HCEC 1CT (cell line): ENCODE measurements around the gene RTN3.
"Not testable (repeated sequence)": the region's sequence is repeated elsewhere in the genome, so short reads cannot be mapped to it uniquely, and the experiment has no call there.

Experiments used
- DNase-seq: peaks from one replicate; pipeline ENCODE4 v3.0.0-alpha.2; 2017

The RTN3 gene

DNA sequence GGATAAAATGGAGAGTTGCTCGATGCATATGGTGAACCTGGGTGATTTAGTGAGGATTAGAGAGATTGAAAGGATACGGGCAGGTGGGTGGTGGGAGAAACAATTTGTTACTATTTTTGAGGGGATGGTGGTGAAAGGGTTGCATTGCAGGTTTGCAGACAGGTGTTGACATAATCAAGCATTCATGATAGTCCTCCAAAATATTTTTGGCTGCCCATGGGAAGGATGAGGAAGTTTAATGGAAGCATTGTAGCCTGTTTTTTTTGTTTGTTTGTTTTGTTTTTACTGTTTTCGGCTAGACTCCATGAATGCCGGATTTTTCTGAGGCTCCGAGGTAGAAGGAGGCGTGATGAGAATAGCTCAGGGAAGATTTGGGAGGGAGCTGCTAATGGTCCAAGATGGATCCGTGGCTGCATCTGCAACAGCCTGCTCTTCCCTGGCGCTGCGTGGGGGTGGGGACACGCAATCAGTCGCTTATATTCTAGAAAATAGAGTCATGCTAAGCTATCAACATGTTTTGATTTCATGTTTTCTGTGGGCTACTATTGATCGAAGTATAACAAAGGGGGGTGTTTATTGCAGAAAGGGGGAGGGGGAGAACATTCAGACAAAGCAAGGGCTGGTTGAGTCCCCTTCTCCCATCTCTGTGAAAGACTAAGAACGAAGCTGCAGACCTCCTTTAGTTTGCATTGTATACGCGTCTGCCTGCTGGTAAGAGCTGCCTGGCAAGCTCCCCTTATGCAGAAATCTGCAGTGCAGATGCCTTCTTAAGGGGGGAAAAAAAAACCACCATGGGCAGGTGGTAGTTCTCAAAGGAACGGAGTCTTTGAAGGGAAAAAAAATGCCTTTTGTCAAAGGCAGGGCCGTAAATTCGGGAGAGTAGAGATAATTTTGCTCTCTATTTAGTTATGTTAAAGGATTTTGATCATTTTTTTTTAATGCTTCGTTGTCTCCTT, 1.0 kb downstream of the RTN3 start:
- DNase-seq: peak; percentile 30

DNA sequence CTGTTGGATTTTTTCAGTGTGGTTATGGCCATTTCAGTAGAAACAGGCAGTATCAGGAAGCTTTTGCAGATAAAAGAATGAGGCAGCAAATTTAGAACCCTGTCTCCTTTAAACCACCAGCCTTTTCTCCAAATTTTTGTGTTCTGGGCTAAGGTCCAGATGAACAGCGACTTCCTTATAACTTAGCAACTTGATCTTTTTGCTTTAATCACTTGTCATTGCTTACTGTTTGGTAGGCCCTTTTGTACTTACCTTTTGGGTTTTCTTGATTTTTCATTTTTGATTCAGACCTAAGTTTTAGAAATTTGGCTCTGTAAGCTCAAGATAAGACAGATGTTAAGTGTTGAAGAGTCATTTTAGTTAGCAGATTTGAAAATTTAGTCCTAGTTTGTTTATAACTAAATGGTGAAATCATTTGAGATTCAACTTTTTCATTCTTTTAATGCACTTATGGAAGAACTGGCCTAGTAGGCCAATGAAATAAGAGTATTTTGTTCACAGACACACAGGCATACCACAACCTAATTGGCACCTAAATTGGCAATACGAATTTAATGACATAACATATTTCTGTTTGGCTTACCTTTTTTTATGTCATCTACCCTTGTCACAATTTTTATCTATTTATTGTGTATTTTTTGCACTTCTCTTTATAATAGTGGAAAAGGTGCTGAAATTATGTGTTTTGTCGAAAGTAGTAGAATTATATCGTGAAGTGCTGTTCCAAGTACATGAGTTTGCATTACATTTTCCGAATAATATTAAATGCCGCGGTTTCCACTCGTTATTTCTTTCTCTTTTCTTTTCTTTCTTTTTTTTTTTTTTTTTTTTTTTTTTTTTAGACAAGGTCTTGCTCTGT, 2.1 kb downstream of the RTN3 start:
- no peak for DNase-seq

DNA sequence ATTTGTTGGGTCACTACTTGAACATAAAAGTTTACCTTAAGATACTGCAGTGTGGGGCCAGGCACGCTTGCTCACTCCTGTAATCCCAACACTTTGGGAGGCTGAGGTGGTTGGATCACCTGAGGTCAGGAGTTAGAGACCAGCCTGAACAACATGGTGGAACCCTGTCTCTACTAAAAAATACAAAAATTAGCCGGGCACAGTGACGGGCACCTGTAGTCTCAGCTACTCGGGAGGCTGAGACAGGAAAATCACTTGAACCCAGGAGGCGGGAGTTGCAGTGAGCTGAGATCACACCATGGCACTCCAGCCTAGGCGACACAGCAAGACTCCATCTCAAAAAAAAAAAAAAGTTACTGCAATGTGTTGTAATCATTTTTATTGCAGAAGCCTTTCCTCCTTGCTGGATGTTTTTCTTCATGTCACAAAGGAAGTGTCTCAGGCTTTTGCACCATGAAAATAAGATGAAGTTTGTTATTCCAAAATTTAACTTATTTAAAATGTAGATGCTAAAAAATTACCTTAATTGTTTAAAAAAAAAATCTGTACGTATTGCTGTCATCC, 3.9 kb downstream of the RTN3 start:
- not testable (repeated sequence) for DNase-seq

DNA sequence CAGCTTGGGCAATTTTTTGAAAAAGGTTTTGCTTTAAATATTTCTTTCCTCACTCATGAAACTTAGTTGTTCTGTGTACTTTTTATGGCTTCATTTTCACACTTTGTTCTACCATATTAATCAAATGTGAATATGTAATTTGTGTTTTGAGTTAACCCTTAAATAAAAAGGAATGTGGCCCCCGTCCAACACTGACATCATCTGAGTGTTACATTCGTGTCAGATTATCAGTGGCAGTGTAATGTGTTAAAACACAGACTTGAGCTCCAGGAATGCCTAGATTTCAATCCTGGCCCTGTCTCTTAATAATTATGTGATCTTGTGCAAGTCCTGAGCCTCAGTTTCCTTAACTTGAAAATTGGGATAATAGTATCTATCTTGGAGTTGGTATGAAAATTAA, 5.6 kb downstream of the RTN3 start:
- no peak for DNase-seq

DNA sequence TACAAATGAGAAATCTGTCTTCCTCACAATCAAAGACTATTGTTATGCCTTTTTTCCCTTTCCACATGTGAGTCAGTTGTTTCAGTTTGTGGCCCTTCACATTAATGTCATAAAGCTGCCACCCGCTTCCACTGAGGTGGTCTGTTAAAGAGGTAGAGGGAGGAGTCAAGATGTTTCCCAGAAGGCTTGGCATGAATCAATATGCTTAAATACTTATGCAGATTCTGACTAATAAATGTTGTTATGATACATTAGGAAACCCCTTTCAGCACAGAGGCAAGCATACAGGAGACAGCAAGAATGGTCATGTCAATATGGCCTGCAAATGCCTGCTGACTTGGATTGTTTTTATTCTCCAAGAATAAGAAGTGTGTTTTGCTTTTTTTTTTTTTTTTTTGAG, 6.5 kb downstream of the RTN3 start:
- no peak for DNase-seq

DNA sequence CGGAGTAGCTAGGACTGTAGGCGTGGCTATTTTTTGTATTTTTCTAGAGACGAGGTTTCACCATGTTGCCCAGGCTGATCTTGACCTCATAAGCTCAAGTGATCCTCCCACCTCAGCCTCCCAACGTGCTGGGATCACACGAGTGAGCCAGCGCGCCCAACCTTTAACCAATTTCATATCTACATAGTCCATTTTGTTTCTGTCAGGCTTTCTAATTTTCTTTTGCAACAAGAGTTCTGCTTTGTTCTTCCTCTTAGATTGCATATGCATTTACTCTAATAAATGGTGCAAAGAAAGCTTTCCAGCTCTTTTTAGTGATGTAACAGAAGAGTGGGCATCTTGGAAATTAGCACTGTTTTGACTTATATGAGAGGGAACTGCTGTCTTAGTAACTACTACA, 13.3 kb downstream of the RTN3 start:
- DNase-seq: no peak

DNA sequence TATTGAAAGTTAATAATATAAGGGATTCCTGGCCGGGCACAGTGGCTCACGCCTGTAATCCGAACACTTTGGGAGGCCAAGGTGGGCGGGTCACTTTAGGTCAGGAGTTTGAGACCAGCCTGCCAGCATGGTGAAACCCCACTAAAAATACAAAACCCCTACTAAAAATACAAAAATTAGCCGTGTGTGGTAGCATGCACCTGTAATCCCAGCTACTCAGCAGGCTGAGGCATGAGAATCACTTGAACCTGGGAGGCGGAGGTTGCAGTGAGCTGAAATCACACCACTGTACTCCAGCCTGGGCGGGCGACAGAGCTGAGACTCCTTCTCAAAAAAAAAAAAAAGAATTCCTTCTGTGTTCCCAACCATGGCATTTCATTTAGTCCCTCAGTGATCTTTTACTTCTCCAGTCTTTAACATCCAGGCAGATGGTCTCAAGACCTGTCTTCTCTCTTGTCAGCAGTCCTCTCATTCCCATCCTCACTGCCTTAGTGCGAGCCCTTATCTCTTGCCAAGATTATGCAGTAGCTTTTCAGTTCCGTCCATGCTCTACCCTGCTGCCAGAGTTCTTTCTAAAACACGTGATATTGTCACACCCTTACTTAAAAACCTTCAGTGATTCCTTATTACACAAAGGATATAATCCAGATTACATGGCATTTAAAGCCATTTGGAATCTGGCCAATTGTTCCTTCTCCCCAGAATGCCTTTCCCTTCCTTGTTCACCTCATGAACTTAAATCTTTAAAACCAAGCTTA, 17.9 kb downstream of the RTN3 start:
- DNase-seq: no peak

DNA sequence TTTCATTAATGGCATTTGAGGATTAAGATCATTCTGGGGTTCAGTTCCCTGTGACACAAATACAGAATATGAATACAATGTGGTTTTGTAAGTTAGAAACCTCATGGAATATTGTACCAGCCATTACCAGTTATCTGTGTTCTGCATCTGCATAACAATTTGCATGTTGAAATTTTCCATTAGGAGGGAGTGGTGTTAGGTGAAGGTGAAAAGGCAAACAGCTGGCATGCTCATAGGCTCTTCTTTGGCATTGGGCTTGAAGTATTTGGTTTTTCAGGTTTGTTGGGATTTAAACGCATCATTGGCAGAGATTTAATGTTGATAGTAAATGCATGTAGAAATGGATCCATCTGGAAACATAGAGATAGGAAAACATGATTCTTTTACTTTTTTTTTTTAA, 18.6 kb downstream of the RTN3 start:
- DNase-seq: no peak

DNA sequence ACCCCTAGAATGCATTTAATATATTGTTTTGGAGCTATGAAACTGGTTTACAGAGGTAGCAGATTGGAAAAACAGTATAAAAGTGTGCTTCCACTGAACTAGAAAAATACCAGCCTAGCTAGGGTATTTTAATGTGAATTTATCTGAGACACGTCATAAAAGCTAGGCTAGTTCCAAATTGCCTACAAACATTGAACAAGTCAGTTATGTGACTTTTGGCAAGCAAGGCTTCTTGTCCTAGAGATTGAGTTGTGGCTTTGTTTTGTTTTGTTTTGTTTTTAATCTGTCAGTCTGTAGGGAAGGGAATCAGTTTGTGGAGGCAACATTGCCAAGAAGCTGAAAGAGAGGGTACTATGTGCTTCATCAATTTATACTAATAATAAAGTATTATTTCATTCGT, 24.2 kb downstream of the RTN3 start:
- DNase-seq: no peak

DNA sequence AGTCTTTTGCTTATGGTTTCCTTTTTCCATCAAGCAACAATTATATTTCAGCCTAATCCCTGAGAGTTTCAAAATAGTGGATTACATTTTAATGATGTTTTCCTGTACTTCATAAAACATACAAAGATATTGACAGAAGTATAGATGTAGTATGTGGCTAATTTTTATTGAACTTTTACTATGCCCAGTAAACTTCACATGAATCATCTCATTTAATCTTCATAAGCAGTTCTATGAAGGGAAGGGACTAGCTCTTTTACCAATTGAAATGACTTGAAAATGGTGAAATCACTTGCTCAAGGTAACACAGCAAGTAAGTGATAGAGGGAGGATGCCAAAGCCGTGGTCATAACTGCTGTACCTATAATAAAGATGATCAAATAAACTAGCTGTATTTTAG, 27.5 kb downstream of the RTN3 start:
- no peak for DNase-seq

DNA sequence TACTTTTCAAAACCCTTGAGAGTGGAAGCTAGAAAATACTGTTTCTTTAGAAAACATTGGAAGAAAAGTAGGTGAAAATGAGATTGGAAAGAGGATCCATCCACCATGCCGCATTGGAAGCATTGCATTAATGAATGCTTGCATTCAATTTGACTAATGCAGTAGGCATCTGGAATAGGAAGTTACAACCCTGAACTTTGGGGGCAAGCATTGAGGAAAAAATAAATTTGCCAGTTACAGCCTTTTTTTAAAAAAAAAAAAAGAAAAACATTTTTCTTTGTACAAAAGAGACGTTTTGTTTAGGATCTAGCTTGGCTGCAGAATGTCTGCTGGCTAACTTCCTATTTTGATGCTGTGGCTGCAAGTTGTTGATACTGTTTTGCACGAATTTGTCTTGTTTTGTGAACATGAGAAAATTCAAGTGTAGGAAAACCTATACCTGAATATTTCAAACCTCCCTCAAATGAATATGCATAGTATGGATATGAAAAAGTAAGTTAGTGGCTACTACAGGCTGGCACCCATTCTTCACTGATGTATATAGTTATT, 28.1 kb downstream of the RTN3 start:
- peak; percentile 3 for DNase-seq

DNA sequence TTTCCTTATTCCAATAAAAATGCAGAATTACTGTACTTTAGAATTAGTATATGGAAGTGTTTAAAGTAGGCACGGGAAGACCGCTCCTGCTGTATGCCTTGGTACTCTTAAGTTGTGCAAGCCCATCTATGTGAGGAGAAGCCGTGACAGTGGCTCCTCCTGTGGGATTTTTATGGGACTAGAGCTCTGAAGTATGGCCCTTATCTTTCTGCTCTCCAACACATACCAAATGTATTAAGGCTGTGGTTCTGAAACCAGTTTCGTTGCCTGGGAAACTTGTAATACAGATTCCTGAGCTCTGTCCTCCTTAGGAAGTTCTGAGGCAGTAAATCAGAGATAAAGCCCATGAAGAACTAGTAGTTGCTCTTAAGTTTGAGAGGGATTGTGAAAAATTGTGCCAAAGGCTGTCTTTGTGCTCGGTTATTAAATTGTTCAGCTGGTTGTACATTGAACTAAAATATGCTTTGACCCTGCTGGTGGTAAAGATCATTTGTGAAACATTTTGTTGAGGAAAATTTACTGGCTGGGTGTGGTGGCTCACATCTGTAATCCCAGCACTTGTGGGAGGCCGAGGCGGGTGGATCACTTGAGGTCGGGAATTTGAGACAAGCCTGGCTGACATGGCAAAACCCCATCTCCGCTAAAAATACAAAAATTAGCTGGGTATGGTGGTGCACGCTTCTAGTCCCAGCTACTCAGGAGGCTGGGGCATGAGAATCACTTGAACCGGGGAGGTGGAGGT, 29.3 kb downstream of the RTN3 start:
- DNase-seq: peak; percentile 61

DNA sequence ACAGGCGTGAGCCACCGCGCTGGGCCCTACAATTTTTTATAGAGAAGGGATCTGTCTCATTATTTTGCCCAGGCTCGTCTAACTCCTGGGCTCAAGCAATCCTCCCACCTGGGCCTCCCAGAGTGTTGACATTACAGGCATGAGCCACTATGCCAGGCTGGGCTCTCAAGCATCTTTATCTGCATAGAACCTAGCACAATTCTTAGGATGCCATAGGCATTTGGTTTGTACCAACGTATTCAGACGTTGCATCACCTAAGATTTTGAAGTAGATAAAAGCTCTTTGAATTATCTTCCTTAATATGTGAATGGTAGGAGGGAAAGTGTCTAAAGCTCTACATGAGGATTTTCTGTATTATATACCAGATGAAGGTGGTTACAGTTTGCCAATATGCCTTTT, 30.5 kb downstream of the RTN3 start:
- no peak for DNase-seq

DNA sequence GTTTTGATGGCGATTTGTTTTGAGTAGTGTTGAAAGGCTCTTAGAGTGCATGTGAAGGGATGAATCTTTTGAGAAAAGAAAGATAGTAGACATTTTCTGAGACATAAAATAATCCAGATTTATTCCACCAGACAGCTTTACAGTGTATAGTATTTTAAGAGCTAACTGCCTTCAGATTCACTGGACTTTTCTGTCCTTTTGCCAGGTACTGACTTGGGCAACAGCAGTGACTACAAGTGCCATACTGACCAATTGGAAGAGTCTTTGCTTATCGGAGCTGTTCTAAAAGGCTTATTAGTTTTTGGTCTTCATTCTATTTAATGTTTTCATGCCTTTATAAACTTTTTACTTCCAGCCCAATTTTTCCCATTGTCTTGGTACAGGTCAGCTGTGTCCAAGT, 32.5 kb downstream of the RTN3 start:
- no peak for DNase-seq

DNA sequence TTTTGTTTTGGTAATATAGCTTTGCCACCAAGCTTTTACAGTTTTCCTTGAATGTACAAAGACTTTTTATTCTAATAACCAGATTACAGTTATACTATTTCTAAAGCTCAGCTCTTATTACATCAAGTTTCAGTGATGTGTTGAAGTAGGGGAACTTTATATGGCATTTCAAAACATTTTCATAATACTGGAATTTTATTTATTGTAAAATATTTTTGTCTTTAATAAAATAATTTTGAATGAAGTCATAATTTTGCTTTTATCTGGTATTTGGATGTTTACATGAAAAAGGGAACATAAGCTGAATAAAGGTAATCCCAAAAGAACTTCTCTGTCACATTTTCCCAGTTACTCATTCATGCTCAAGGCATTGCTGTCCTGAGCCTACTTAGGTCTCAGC, 34.7 kb downstream of the RTN3 start:
- DNase-seq: no peak

DNA sequence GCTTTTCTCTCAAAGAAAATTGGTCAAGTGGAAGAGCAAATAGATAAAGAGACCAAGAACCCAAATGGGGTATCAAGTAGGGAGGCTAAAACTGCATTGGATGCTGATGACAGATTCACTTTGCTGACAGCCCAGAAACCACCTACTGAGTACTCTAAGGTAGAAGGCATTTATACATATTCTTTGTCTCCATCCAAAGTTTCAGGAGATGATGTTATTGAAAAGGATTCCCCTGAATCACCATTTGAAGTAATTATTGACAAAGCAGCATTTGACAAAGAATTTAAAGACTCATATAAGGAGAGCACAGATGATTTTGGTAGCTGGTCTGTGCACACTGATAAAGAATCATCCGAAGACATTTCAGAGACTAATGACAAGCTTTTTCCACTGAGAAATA, 37.7 kb downstream of the RTN3 start:
- no peak for DNase-seq

DNA sequence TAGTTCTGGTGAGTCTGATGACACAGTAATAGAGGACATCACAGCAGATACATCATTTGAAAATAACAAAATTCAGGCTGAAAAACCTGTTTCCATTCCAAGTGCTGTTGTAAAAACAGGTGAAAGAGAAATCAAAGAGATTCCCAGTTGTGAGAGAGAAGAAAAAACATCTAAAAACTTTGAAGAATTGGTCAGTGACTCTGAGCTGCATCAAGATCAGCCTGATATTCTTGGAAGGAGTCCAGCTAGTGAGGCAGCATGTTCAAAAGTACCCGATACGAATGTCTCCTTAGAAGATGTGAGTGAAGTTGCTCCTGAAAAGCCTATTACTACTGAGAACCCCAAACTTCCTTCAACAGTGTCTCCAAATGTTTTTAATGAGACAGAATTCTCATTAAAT, 38.7 kb downstream of the RTN3 start:
- no peak for DNase-seq

DNA sequence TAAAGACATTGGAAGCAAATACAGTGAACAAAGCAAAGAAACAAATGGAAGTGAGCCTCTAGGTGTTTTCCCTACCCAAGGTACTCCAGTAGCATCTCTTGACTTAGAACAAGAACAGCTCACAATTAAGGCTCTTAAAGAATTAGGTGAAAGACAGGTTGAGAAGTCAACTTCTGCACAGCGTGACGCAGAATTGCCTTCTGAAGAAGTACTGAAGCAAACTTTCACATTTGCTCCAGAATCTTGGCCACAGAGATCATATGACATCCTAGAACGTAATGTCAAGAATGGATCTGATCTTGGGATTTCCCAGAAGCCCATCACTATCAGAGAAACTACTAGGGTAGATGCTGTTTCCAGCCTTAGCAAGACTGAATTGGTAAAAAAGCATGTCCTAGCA, 39.3 kb downstream of the RTN3 start:
- DNase-seq: no peak

DNA sequence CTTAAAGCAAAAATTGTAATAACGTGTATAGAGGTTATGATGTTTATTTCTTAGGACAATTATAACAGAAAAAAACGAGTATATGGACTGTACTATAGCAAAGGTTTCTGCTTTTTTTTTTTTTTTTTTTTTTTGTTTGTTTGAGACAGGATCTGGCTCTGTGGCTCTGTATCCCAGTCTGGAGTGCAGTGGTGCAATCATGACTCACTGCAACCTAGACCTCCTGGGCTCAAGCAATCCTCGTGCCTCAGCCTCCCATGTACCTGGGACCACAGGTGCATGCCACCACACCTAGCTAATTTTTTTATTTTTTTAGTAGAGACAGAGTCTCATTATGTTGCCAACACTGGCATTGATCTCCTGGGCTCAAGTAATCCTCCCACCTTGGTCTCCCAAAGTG, 48.0 kb downstream of the RTN3 start:
- DNase-seq: no peak

DNA sequence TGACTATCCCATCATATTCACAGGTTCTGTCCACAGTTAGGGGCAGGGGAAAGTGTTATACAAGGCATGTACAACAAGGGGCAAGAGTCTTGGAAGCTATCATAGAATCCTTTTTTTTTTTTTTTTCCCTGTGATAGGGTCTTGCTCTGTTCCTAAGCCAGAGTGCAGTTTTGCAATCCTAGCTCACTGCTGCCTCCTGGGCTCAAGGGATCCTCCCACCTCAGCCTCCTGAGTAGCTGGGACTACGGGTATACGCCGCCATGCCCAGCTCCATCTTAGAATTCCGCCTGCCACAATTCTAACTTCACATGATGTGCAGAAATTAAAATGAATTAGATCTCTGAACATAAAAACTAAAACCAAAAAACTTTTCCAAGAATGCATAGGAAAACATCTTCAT, 55.6 kb downstream of the RTN3 start:
- no peak for DNase-seq

DNA sequence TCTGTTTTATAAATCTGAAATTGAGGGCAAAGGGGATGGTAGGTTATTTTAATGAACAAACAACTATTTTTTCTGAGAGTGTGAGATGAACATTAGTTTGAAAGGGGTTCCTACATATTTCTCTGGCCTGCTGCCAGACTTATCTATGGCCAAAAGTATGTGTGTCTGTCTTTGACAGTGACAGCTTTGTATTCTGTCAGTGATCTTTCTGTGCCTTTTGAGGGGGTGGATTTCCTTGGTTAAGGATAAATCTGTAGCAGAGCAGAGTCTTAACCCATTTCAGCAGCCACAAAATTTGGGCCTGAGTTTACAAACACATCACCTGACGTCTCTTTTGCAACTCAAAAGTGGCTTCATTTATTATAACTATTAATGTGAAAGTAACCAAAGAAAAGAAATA, 56.4 kb downstream of the RTN3 start:
- DNase-seq: no peak
